Right lobe of liver (tissue), 4 donors: ENCODE results near the gene KRTAP10-9.
"Not testable (repeated sequence)": the region's sequence is repeated elsewhere in the genome, so short reads cannot be mapped to it uniquely, and the experiment has no call there.

Source experiments
- CTCF ChIP-seq, 4 donors: fragments of 200-600 bp in 3 of 4; fragments of 450-650 bp in 1 of 4; IDR thresholded peaks; one replicate each; pipeline versions ENCODE4 v1.5.1 to v1.8.0; 2016 to 2022; ENCODE audit warnings: antibody characterized with exemption in 4 of 4, mild to moderate bottlenecking in 2 of 4
- POLR2A ChIP-seq: fragments of 450-650 bp; IDR thresholded peaks from one replicate; pipeline ENCODE4 v1.6.1; 2017; ENCODE audit warnings: antibody characterized with exemption, mild to moderate bottlenecking
- donor health status: DM: no; HTN: no; CAD: no.
- donor health status: DM: no; HTN: no; CAD: no.
- donor health status: DM: no; HTN: yes; CAD: no.

GRCh38 chr21:44661567-44661966 lies 34.7 kb downstream of the KRTAP10-9 start:
- TF ChIP-seq CTCF (IDR thresholded peaks at IDR 0.05); POLR2A: not testable (repeated sequence)
